SK-N-MC (cell line): ENCODE data around the gene COMMD2.

Source experiments
- DNase-seq: peaks from one replicate; pipeline ENCODE4 v3.0.0-alpha.2; 2011; ENCODE audit warnings: low read depth, low spot score
- H3K27ac ChIP-seq: fragments of 200-600 bp; sonication (generic); 2 replicates; pipeline ENCODE4 v1.5.1; 2016; ENCODE audit warnings: mixed run types
- H3K36me3 ChIP-seq: fragments of 200-600 bp; sonication (generic); 2 replicates; pipeline ENCODE4 v1.6.1; 2017; ENCODE audit warnings: antibody characterized with exemption, low read length, mixed read lengths; ENCODE audit not compliant: insufficient read depth
- H3K4me3 ChIP-seq: fragments of 200-600 bp; sonication (generic); 2 replicates; pipeline ENCODE4 v1.5.1; 2016
- H3K9ac ChIP-seq: fragments of 200-600 bp; sonication (generic); 2 replicates; pipeline ENCODE4 v1.8.0; 2017; ENCODE audit warnings: mixed run types, mixed read lengths; ENCODE audit not compliant: insufficient read length
- H3K9me3 ChIP-seq: fragments of 200-600 bp; sonication (generic); 2 replicates; pipeline ENCODE4 v1.6.1; 2017; ENCODE audit warnings: low read depth, mild to moderate bottlenecking, antibody characterized with exemption, low read length, moderate library complexity, mixed read lengths
- EZH2 ChIP-seq: fragments of 200-600 bp; sonication (generic); IDR thresholded peaks from one replicate; pipeline ENCODE4 v1.6.1; 2017; ENCODE audit warnings: antibody characterized with exemption
- FOXP2 ChIP-seq: optimal IDR thresholded peaks from 2 replicates; pipeline ENCODE3; 2011; ENCODE audit warnings: mild to moderate bottlenecking, moderate library complexity; ENCODE audit not compliant: insufficient read depth; ENCODE audit errors: extremely low read length, control extremely low read depth
- POLR2AphosphoS5 ChIP-seq: IDR thresholded peaks from 2 replicates; pipeline ENCODE4 v1.6.1; 2012; ENCODE audit warnings: mild to moderate bottlenecking, low read depth, low read length, borderline replicate concordance

Gene COMMD2

GRCh38 chr3:149744151-149744550 lies 8.1 kb downstream of the COMMD2 start:
- Histone ChIP-seq H3K4me3 (no peak overlapping the region), H3K9ac (no peak overlapping the region), H3K9me3 (no peaks in the 10 kb centered on the region), H3K36me3 (peaks cover 90% of the 10 kb centered on the region), H3K27ac (no peak overlapping the region)
- TF ChIP-seq EZH2 (no peak), FOXP2 (no peak), POLR2AphosphoS5 (no peak)
- DNase-seq: no peak

GRCh38 chr3:149739396-149739795 lies 12.9 kb downstream of the COMMD2 start:
- H3K27ac ChIP-seq: no peak overlapping the region
- DNase-seq: no peak
- no peak overlapping the region for H3K4me3 ChIP-seq
- H3K9me3 ChIP-seq: no peaks in the 10 kb centered on the region
- H3K36me3 ChIP-seq: peaks cover 56% of the 10 kb centered on the region
- no peak for TF ChIP-seq POLR2AphosphoS5
- TF ChIP-seq FOXP2: no peak
- no peak for TF ChIP-seq EZH2
- no peak overlapping the region for H3K9ac ChIP-seq

GRCh38 chr3:149738876-149739275 lies 13.4 kb downstream of the COMMD2 start:
- no peak overlapping the region for H3K27ac ChIP-seq
- no peaks in the 10 kb centered on the region for H3K9me3 ChIP-seq
- peaks cover 51% of the 10 kb centered on the region for H3K36me3 ChIP-seq
- H3K4me3 ChIP-seq: no peak overlapping the region
- TF ChIP-seq EZH2 (no peak), FOXP2 (no peak), POLR2AphosphoS5 (no peak)
- H3K9ac ChIP-seq: no peak overlapping the region
- DNase-seq: no peak

GRCh38 chr3:149736953-149737205 lies 15.4 kb downstream of the COMMD2 start:
- no peak for DNase-seq
- no peak for TF ChIP-seq FOXP2
- TF ChIP-seq POLR2AphosphoS5: no peak
- TF ChIP-seq EZH2: no peak
- H3K4me3 ChIP-seq: peak overlapping the region; percentile 21
- H3K9ac ChIP-seq: peak overlapping the region; percentile 0
- no peaks in the 10 kb centered on the region for H3K9me3 ChIP-seq
- peak overlapping the region; percentile 84 for H3K27ac ChIP-seq
- H3K36me3 ChIP-seq: peaks cover 33% of the 10 kb centered on the region

- DNase-seq: peak; percentile 40
- Histone ChIP-seq H3K9ac (peak overlapping the region; percentile 42), H3K4me3 (peak overlapping the region; percentile 54), H3K9me3 (no peaks in the 10 kb centered on the region), H3K36me3 (peaks cover 28% of the 10 kb centered on the region), H3K27ac (peak overlapping the region; percentile 84)
- TF ChIP-seq POLR2AphosphoS5 (no peak), EZH2 (no peak), FOXP2 (no peak)
These were observed 15.9 kb downstream of the COMMD2 start for GRCh38 chr3:149736175-149736952.

- H3K27ac ChIP-seq: no peak overlapping the region
- TF ChIP-seq EZH2 (no peak), FOXP2 (no peak), POLR2AphosphoS5 (no peak)
These were observed 20.1 kb downstream of the COMMD2 start for GRCh38 chr3:149732234-149732633.

GRCh38 chr3:149727656-149728055 lies 24.6 kb downstream of the COMMD2 start:
- Histone ChIP-seq H3K36me3 (no peaks in the 10 kb centered on the region), H3K9ac (no peak overlapping the region), H3K4me3 (no peak overlapping the region), H3K27ac (no peak overlapping the region), H3K9me3 (no peaks in the 10 kb centered on the region)
- TF ChIP-seq FOXP2 (no peak), EZH2 (no peak)
- DNase-seq: no peak

More at GRCh38 chr3:149732234-149732633, 20.1 kb downstream of the COMMD2 start:
- Histone ChIP-seq H3K4me3 (no peak overlapping the region), H3K9ac (no peak overlapping the region), H3K9me3 (no peaks in the 10 kb centered on the region), H3K36me3 (no peaks in the 10 kb centered on the region)
- no peak for DNase-seq

- no peak for DNase-seq
- Histone ChIP-seq H3K27ac (no peak overlapping the region), H3K4me3 (no peak overlapping the region), H3K36me3 (no peaks in the 10 kb centered on the region), H3K9me3 (peaks cover under 1% of the 10 kb centered on the region; the same call in 1 of the 2 replicates), H3K9ac (no peak overlapping the region)
- TF ChIP-seq FOXP2: no peak
- no peak for TF ChIP-seq EZH2
- TF ChIP-seq POLR2AphosphoS5: no peak
These were observed 25.4 kb downstream of the COMMD2 start for GRCh38 chr3:149726716-149727407.

- Histone ChIP-seq H3K9me3 (peaks cover 10% of the 10 kb centered on the region; the same call in 1 of the 2 replicates), H3K36me3 (no peaks in the 10 kb centered on the region), H3K27ac (no peak overlapping the region), H3K4me3 (no peak overlapping the region), H3K9ac (no peak overlapping the region)
- no peak for TF ChIP-seq EZH2
- no peak for TF ChIP-seq FOXP2
- no peak for TF ChIP-seq POLR2AphosphoS5
- no peak for DNase-seq
These were observed 28.5 kb downstream of the COMMD2 start for GRCh38 chr3:149723781-149724180.
